ENCODE data around the gene ZEB2.

Gene ZEB2

GRCh38 chr2:144481666-144482065 lies 38.3 kb downstream of the ZEB2 start:
- TF ChIP-seq CTCF (IDR thresholded peaks at IDR 0.05; ENCODE audit: low read depth, low read length) = no peak
- H3K4me3 ChIP-seq (ENCODE audit: low read depth, low read length) = no peak overlapping the region

DNA sequence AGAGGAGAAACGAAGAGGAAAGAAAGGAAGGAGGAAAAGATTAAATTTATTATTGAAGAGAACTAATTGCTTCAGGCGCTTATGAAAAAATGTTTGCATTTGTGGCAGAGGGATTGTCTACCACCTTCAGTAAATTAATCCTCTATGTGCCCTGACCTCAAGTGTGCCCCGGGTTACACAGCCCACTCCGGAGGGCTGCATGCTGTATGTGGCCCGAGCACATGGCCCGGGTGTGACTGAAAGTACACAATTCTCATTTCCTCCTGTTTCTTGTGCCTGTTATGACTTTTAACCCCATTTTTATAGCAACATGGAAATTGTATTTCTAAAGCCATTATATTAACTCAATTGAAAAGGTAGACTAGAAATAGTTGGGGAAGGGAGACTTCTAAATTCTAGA lies 38.8 kb downstream of the ZEB2 start:
- no peak for TF ChIP-seq CTCF (IDR thresholded peaks at IDR 0.05; ENCODE audit: low read depth, low read length)
- H3K4me3 ChIP-seq (ENCODE audit: low read depth, low read length) = no peak overlapping the region

DNA sequence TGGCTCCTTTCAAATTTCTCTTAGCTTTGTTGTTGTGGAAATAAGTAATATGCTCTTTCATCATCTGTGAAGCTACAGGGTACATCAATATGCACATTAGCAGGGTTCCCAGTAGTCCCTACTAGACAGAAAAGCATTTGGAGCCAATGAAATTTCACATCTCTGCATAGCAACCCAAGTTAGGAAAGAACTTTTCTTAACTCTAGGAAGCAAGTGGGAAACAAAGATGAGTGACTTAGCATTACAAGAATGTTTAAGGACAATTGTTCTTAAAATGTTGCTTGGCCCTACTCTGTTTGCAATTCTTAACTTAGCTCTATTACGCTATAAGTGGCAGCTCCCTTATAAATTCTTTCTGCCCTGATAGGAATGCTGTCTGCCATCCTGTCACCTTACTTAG lies 39.6 kb downstream of the ZEB2 start:
- no peak overlapping the region for H3K4me3 ChIP-seq (ENCODE audit: low read depth, low read length)
- no peak for TF ChIP-seq CTCF (IDR thresholded peaks at IDR 0.05; ENCODE audit: low read depth, low read length)

DNA sequence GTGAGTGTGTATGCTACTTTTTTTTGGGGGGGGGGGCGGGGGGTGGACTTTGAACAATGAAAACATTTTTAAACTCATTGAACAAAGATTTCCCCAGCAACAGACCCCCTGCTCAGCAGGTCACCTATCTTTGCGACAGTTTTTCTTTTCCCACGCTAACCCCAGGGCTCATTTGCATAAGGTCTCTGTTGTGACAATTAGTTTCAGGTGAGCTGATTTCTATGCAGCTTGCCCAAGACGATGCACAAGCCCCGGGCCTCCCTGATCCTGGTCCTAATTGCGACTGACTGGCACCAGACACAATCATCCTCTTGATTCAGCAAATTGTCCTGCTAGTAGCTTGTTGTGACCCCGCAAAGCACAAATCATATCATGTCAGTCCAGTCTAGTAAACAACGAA lies 40.3 kb downstream of the ZEB2 start:
- TF ChIP-seq CTCF (IDR thresholded peaks at IDR 0.05; ENCODE audit: low read depth, low read length) = no peak
- H3K4me3 ChIP-seq (ENCODE audit: low read depth, low read length) = no peak overlapping the region

- TF ChIP-seq CTCF (IDR thresholded peaks at IDR 0.05; ENCODE audit: low read depth, low read length) = no peak
These were observed 40.8 kb downstream of the ZEB2 start for GRCh38 chr2:144479138-144479537.

GRCh38 chr2:144477957-144478311 lies 42.0 kb downstream of the ZEB2 start:
- H3K4me3 ChIP-seq (ENCODE audit: low read depth, low read length) = no peak overlapping the region
- no peak for TF ChIP-seq CTCF (IDR thresholded peaks at IDR 0.05; ENCODE audit: low read depth, low read length)

More at GRCh38 chr2:144479138-144479537, 40.8 kb downstream of the ZEB2 start:
- H3K4me3 ChIP-seq (ENCODE audit: low read depth, low read length) = no peak overlapping the region

DNA sequence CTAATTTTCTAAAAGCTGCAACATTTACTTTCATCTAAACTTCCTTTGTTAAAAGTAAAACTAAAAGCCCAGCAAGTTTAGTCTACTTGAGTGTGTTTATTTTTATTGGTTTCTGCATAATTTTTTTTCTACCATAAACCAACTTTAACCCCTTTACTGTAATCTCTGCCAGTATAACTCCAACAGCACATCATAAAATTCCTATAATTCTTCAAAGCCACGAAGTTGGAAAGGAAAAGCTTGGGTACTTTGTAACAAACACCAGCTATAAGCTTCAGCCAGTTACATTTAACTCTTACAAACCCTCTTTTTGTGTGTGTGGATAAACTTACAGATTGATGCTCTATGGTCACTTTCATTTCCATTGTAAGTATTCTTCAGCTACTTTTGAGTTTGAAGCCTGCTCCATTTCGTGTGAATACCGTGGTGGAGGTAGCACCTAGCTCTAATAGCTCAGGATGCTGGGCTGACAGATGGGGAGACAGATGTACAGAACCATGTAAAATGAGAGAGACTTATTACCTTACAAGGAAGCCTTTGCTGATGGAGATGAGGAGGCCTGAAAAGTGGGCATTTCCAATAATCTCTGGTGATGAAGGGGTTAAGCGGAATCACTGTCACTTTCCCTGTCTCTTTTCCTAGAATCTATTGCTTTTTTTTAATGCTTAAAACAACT lies 42.5 kb downstream of the ZEB2 start:
- no peak for TF ChIP-seq CTCF (IDR thresholded peaks at IDR 0.05; ENCODE audit: low read depth, low read length)
- H3K4me3 ChIP-seq (ENCODE audit: low read depth, low read length) = no peak overlapping the region

All from WI38 (cell line).